Stimulated activated CD8-positive, alpha-beta memory T cell treated with anti-CD3 and anti-CD28 coated beads, Interleukin-15, amount 100 ng/mL, for 24 hours (primary cell): Measurements from ENCODE around the gene KLHL12.

Source experiments
- DNase-seq: peaks from one replicate; pipeline ENCODE4 v3.0.0-alpha.2; 2020; ENCODE audit warnings: low read depth

Gene KLHL12

DNA sequence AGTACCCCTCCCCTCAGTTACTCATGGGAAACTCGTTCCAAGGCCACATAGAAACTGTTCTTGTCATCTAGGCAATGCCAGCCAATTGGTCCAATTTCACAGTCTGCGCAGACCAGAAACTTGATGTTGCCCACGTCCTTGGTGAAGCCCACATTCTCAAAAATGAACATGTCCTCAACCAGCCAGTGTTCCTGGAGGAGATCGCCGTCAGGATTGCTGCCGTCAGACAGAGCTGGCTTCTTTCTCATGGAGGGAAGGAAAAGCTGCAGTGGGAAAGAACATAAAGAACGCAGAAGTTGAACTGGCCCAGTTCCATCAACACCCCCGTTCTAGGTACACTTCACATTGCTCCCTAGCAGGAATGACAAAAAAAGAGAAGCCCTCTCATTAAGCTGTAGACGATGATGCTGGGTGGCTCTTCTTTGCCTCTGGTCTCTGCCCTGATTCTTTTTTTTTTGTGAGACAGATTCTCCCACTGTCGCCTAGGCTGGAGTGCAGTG lies 46.0 kb downstream of the KLHL12 start:
- DNase-seq, result no peak

DNA sequence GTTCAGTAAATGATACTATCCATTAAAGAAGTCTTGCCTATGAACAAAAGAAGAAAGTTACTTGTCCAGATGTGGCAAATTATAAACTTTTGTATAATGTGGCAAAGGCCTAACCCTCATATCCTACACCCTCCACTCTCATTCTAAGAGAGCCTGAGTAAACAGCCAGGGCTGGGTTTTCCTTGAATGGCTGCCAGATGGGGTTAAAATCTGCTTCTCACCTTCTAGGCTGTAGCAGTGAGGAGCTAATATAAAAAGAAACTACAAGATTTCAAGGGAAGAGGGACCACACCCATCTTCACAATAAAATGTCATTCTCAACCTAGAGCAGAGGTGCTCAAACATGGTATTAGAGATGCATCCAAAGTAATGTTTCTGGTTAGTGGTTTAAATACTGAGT lies 47.0 kb downstream of the KLHL12 start:
- no peak for DNase-seq

DNA sequence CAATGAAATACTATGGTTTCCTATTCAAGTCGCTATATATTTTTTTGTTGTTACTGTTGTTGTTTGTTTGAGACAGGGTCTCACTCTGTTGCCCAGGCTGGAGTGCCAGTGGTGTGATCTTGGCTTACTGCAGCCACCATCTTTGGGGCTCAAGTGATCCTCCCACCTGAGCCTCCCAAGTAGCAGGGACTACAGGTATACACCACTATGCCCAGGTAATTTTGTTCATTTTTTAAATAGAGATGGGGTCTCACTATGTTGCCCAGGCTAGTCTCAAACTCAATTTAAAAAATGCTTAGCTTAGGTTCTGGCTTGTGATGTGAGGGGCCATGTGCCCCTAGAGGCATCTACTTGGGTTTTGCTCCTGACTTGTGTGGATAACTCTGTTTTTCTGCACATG lies 47.9 kb downstream of the KLHL12 start:
- no peak for DNase-seq

DNA sequence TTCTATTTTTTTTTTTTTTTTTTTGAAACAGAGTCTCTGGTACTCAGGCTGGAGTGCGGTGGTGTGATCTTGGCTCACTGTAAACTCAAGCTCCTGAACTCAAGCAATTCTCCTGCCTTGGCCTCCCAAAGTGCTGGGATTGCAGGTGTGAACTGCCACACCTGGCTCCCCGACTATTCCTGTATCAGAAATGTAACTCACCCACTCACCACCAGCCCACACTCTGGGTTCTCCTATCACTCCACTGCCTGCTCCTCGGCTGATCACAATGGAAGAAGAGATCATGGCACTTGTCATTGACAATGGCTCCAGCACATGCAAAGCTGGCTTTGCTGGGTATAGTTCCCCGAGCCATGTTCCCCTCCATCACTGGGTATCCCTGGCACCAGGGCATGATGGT lies 54.0 kb downstream of the KLHL12 start:
- DNase-seq, result no peak

DNA sequence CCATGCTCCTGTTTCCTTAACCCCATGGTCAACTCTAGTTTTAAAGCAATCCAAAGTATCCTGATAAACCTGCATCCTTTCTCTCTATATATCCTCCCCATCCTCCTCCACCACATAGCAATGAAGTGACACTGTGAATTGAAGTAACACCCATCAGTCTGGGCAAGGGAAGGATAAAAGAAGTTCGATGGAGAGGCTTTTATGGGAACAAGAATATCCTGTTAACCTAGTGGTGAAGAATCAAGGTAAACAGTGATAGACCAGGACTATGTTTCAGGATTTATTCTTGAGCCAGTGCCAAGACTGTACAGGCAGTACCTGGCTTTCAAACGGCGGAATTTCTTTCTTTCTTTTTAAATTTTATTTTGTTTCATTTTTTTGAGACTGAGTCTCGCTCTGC lies 55.7 kb downstream of the KLHL12 start:
- no peak for DNase-seq

DNA sequence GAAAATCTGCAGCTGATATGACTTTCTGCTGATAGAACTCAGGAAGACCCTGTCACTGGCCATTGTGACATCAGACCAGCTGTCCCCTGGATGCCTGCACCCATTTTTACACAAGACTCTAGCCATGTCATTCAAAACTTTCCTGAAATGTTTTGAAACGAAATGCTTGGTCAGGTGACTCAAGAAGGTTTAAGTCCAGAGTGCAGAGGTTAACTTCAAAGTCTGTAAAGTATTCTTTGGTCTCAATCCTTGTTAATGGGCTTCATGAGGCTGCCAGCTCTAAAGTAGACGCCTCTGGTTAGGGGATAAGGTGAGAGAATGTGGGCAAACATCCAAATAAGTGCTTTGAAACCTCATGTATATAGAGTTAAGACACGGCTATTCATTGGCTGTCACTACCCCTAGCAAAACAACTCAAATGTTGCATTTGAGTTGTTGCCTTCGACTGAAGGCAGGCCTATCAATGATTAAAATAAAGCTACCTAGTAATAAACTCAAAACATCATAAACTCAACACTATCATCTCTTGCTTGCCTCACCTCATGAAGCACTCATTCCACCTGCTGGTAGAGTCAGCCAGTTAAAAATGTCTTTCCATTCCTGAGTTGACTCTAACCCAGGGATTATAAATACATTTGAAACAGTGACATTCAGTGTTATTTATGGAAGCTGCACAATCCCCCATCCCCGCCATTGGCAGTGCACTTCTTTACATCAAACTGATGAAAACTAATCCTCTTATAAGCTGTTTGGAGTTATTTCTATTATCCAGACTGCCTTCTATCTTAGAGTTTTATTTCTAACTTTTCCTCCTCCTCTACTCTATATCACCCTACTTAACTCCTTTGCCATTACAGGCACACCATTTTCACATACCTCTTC lies 64.1 kb downstream of the KLHL12 start:
- no peak for DNase-seq

DNA sequence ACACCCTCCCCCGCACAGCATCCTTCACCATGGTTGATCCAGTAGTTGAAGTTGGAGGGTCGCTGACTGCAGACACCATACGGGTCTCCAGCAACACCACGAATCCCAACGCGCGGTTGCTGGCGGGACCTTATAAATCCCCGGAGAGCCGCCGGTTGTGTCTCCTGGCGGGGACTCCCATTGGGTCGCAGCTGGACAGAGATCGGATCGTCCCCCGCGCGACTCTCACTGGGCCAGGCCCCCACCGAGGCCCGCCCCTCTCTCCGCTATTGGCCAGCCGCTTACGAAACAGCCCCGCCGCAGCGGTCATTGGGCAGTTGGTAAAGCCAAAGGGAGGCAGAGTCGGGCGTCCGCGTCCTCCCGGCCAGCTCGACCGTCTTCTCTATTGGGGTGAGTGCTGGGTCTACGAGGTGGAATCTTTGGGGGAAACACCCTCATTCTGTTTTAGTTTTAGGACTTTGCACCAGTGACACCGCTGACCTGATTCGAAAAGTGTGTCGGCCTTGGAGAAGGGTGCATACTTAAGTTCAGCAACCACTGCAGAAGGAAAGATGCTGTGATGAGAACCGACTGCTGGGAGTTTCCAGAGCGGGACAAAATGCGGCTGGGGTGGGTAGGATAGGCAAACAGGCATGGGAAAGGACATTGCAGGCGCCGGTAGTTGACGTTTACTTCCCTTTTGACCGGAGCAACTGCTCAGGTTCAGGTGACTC lies 65.5 kb downstream of the KLHL12 start:
- peak; percentile 8 for DNase-seq

DNA sequence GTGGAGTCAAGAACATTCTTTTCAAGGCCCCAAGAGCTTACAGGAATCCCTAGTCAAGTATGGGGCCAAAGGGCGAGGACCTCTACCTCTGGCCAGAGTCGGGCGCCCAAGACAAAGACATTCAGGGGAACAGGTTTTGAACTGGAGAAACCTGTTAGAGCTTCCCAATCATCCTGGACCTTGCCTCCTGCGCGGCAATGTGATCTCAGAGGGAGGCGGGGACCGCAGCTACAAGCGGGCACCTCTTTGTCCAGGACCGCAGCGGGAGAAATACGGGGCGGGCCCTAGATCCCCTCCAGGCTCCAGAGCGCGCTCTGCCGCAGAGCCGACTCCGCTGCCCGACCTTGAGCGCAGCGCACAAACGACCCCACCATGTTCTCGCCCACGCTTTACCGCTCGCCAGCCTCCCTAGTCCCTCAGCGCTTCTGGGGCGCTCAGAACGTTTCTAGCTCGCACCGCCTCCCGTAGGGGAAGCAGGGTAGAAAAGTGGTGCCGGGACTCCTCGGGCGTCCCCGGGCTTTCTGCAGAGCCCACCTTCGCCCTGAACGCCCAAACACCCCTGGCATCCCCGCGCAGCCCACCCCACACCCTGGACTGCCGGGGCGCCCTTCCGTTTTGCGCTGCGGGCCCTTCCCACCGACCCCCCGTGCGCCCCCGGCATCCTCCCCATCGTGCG lies 66.2 kb downstream of the KLHL12 start:
- no peak for DNase-seq

DNA sequence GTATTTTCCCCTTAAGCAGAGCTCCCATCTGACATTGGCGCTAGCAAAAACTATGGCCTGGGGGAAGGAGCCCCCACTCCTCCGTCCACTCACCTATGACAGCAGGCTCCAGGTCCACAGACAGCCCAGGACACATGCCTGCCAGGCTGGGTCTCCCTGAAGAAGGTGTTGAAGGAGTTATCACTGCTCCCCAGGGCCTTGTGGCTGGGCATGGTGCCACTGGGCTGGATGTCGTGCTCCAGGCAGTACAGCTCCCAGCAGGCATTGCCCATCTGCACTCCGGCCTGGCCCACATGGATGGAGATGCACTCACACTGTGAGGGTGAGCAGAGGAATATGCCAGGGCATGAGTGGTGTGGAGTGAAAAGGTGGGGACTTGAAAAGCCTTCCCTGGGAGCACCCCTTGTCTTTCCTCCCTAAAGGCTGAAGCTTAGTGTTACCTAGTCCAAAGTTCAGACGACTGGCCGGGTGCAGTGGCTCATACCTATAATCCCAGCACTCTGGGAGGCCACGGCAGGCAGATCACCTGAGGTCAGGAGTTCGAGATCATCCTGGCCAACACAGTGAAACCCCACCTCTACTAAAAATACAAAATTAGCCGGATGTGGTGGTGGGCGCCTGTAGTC lies 68.1 kb downstream of the KLHL12 start:
- DNase-seq, result no peak

DNA sequence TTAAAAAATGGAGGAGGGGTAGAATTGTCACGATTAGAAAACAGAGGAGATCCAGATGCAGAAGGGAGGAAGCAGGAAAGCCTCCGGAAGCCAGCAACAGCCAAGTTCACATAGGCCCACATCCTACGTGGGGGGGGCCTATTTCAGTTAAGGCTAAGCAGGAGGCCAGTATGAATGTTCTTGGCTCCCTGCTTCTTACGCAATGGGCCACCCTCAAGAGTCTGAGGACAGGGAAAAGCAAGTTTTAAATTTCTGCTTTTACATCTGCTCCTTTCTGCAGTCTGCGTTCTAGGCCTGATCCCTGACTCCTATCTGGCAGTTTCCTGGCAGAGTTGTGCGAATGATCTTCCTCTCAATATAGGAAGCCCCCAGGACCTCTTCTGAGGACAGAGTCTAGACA lies 68.7 kb downstream of the KLHL12 start:
- DNase-seq, result no peak

DNA sequence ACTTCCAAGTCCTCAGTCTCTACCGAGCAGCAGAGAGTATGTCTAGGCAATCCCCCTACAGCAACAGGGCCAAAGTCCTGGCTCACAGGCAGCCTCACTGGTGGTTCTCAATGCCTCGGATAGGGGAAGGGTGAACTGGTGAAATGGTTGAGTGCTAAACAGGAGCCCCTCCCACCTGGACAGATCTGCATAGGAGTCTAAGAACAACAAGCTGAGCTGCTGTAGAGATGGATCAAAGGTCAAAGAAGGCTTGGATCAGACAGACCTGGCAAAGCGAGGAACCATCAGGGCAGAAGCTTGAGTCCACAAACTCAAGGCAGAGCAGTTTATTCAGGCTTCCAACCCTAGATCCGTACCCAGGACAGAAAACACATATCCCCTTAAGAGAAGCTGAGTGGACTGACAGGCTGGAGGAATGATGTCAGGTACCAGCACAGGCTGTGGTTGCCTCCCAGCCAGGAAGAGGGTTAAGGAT lies 69.9 kb downstream of the KLHL12 start:
- no peak for DNase-seq

DNA sequence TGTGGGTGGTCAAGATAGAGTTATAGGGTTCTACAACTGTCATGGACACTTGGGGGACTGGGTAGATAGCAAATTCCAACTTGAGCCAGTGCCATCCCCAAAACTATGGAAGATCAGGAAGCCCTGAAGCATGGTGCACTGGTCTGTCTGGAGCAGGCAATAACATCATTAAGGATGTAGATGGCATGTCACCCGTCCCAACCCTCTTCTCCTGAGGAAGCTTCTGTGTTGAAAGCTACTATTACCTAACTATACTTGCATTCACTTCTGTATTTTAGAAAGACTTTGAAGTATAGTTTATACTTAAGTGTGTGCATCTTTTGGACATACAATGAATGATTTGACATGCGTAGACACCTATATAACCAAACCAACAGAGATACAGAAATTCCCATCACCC lies 71.0 kb downstream of the KLHL12 start:
- no peak for DNase-seq

DNA sequence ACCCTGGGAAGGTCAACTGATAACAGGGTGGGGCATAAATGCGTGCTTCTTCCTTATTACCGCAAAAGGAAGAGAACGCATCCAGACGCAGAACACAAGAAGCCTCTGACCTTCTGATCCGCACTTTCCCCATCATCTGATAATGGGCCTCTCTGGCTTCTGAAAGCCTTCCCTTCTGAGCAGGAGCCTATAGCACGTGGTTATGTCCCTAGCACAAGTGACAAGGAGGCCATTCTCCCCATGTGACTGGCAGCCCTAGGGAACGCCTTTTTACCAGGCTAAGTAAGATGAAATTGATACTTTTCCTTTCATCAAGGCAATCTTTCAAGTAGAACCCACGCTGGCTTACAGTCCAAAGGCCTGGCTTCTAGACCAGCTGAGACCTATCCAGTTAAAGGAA lies 72.2 kb downstream of the KLHL12 start:
- no peak for DNase-seq

DNA sequence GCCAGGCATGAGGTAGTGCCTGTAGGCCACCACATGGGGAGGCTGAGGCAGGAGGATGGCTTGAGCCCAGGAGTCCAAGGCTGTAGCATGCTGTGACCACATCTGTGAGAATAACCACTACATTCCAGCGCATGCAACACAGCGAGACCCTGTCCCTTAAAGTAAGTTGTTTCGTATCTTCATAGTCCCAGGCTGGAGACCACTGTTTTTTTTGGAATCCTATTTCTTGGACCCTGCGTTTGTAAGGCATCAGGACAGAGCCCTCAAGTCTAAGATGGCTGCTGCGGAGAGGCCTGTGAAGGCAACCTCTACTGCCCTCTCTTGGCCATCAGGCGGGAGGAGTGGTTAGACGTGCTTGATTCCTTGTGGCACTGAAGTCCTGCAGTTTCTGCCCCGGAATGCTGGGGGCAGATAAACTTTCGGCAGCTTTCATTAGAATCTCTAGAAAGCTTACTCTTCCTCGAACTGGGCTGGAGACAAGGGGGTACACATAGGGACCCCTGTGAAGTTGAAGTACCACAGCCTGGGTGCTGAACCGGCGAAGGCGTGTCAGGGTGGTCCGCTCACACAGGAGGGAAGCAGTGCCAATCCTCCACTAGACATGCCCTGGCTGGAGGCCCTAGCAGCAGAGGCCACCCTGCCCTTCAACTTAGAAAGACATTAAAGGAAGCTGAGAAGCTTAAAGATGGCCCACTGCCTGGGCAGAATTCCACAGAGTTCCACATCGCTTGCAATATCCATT lies 74.7 kb downstream of the KLHL12 start:
- DNase-seq, result no peak

DNA sequence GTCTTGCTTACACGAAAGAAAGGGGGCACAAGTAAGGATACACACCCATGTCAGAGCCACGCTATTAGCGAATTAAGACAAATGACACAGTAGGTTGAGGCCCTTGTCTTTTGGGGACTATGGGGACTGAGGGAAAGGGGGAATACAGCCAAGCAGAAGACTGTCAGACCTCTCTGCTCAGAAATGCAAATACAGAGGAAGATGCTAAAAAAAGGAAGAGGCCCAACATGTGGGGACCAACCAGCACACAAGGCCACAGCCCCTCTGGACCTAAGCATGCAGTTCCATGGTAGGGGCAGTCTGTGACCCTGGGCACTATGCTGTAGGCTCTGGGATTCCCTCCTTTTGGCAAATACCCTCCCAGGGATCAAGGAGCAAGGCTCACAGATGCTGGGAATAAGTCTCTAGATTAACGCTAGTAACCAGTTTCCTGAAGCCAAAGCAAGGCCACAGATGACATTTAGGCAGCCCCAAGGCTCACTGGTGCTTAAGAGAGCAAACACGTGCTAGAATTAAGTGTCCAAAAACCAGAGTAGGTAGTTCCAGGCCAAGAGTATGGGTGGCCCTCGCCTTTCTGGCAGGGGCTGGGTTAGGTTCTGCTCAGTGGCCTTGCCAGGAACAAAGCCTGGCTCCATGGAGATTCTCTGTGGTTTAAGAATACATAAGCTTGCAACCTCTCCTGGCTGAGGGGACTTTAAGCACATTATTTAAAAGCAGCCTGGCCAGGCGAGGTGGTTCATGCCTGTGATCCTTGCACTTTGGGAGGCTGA lies 76.3 kb downstream of the KLHL12 start:
- no peak for DNase-seq

DNA sequence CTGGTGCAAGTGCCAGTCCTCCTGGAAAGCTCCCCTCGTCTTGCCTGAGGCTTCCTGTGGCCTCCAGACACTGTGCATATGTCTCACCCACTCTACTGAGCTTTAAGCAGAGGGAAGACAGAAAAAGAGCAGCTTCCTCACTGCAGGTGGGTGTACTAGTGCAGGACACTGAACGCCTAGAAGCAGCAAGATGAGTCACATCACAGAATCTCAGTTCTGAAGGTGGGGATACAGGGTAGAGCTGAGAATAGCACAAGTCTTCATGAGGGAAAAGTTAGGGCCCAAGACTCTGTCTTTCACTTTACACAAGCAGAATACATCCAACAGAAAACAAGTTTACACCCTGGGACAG lies 78.9 kb downstream of the KLHL12 start:
- DNase-seq, result no peak

DNA sequence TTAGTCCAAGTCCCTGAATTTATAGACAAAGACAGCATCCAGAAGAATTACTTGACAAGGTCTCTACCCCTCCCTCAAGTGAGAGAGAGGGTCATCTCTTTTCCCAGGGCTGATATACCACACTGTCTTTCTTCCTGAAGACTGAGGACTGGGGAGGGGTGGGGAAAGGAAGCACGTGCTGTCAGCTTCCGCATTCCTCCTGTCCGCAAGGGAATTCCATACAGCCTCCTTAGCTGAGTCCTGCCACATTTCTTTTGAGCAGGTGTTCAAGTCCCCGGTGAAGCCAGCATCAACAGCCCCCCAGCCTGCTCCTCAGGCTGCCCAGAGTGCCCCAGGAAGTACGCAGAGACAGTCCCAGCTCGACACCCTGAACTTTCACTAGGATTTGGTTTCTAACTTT lies 82.1 kb downstream of the KLHL12 start:
- no peak for DNase-seq

DNA sequence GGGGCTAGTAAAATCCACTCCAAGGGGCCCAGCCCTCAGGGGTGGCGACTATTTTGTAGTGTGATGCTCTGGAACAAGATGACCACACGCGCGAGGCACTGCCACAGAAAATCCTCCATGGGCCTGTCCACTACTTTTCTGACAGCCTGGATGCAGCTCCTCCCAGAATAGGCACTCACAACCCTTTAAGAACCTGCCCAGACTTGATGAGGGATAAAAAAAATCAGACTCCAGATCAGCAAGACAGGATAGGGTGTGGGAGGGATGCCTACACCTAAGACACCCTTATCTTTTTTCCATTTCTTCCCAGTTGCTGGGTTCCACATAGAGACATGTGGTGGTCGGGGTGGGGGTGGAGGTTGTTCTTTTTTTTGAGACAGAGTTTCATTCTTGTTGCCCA lies 82.8 kb downstream of the KLHL12 start:
- DNase-seq, result no peak

DNA sequence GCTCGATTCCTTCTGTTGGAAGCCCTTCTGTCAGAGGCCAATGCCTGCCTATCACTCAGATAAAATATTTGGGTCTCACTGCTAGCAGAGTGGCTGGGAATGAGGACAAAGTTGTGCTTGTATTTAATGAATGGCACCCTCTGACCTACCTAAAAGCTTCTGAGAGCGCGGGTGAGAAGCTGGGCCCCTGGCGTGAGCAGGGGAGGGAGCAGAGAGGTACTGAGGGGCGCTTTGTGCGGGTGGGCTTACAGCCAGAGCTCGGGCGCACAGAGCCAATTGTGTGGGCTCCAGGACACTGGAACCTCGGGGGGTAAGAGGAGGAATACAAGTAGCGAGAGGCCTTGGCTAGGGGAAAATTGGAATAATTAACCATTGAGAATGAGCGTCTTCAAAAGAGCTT lies 84.0 kb downstream of the KLHL12 start:
- DNase-seq, result no peak
